HG03442 (cell line): ENCODE measurements around the gene CTCFL.

Source experiments
- ATAC-seq: cut with Tn5 transposase; IDR thresholded peaks from one replicate; pipeline ENCODE4 v1.9.1; 2021; ENCODE audit warnings: mild to moderate bottlenecking, moderate library complexity; ENCODE audit not compliant: unreplicated experiment

Gene CTCFL

GRCh38 chr20:57449398-57450354 lies 75.3 kb downstream of the CTCFL start:
- no peak for ATAC-seq

- no peak for ATAC-seq
Measured at GRCh38 chr20:57448764-57449354, 76.1 kb downstream of the CTCFL start.
